Smooth muscle cell (in vitro differentiated cells): Measurements from ENCODE around the gene TMEM109. TPM values are rescaled to one million over a fixed set of nuclear protein-coding genes. Genes with fewer than 3 reads are reported as not detected.

Experiments
- DNase-seq: peaks from one replicate; lab custom pipeline; 2025; ENCODE audit not compliant: unreplicated experiment; lab: John Stamatoyannopoulos, UW
- H2AFZ ChIP-seq: fragments of 200-600 bp; sonication (generic); 2 replicates; pipeline ENCODE4 v1.6.0; 2016; ENCODE audit warnings: antibody characterized with exemption, low read depth, mild to moderate bottlenecking
- H3F3A ChIP-seq: fragments of 200-600 bp; sonication (generic); 2 replicates; pipeline ENCODE4 v1.6.0; 2017; ENCODE audit warnings: antibody characterized with exemption, low read depth
- H3K27ac ChIP-seq: fragments of 200-600 bp; sonication (generic); 2 replicates; pipeline ENCODE4 v1.5.1; 2016; ENCODE audit warnings: low read depth, mild to moderate bottlenecking
- H3K27me3 ChIP-seq: fragments of 200-600 bp; sonication (generic); 2 replicates; pipeline ENCODE4 v1.6.1; 2016; ENCODE audit warnings: low read depth, mild to moderate bottlenecking
- H3K36me3 ChIP-seq: fragments of 200-600 bp; sonication (generic); 2 replicates; pipeline ENCODE4 v1.5.1; 2016; ENCODE audit warnings: low read depth
- H3K4me1 ChIP-seq: fragments of 200-600 bp; sonication (generic); 2 replicates; pipeline ENCODE4 v1.5.1; 2016; ENCODE audit warnings: low read depth
- H3K4me2 ChIP-seq: fragments of 200-600 bp; sonication (generic); 2 replicates; pipeline ENCODE4 v1.6.0; 2016; ENCODE audit warnings: mild to moderate bottlenecking
- H3K4me3 ChIP-seq: fragments of 200-600 bp; sonication (generic); 2 replicates; pipeline ENCODE4 v1.5.1; 2016; ENCODE audit warnings: mild to moderate bottlenecking
- H3K79me2 ChIP-seq: fragments of 200-600 bp; sonication (generic); 2 replicates; pipeline ENCODE4 v1.6.0; 2016; ENCODE audit warnings: low read depth, mild to moderate bottlenecking
- H3K9ac ChIP-seq: fragments of 200-600 bp; sonication (generic); 2 replicates; pipeline ENCODE4 v1.6.0; 2016; ENCODE audit warnings: low read depth
- H3K9me3 ChIP-seq: fragments of 200-600 bp; sonication (generic); replicated peaks from 2 replicates; pipeline ENCODE4 v1.5.1; 2016; ENCODE audit warnings: low read depth
- H4K20me1 ChIP-seq: fragments of 200-600 bp; sonication (generic); 2 replicates; pipeline ENCODE4 v1.6.0; 2016; ENCODE audit warnings: low read depth
- CTCF ChIP-seq: fragments of 200-600 bp; sonication (generic); IDR thresholded peaks from 2 replicates; pipeline ENCODE4 v1.5.1; 2017; ENCODE audit warnings: borderline replicate concordance, mild to moderate bottlenecking, antibody characterized with exemption; ENCODE audit not compliant: insufficient read depth, poor library complexity, severe bottlenecking
- WGBS: methylation state at CpG from one replicate; pipeline ENCODE4 v1.1.7; 2016; ENCODE audit warnings: low lambda C conversion rate; 5-methylcytosine and 5-hydroxymethylcytosine counted together
- polyA plus RNA-seq: library from polyadenylated mRNA; unstranded; fragments of >200 nt; fragmentation: Nextera tagmentation; extraction: Ambion mirVana; gene quantifications from 2 replicates; pipeline ENCODE4 v1.2.1, GENCODE V29; 2016
- total RNA-seq: library from RNA; depleted of rRNA; stranded (reverse); fragments of >200 nt; gene quantifications from 2 replicates; pipeline ENCODE4 v1.2.3, GENCODE V29; 2014

Gene TMEM109
- total and polyA plus RNA-seq, 2 experiments from 2014 or later: 19.8 to 107 TPM

GRCh38 chr11:60891103-60891741, 22.7 kb upstream of the TMEM109 start:
- H3K4me1 ChIP-seq: no peaks in the 10 kb centered on the region
- WGBS: 90% methylated on average over 7 of the region's 7 CpGs
- H4K20me1 ChIP-seq: no peaks in the 10 kb centered on the region
- H3K9me3 ChIP-seq: no peaks in the 10 kb centered on the region
- H3F3A ChIP-seq: no peaks in the 10 kb centered on the region
- H3K27me3 ChIP-seq: no peaks in the 10 kb centered on the region
- H3K79me2 ChIP-seq: no peaks in the 10 kb centered on the region
- H3K27ac ChIP-seq: no peak overlapping the region
- H3K4me3 ChIP-seq: no peak overlapping the region
- H2AFZ ChIP-seq: no peak overlapping the region
- no peak for TF ChIP-seq CTCF
- no peak for DNase-seq
- no peak overlapping the region for H3K4me2 ChIP-seq
- no peak overlapping the region for H3K9ac ChIP-seq
- peaks cover 10% of the 10 kb centered on the region for H3K36me3 ChIP-seq

GRCh38 chr11:60895687-60896086, 18.3 kb upstream of the TMEM109 start:
- Histone ChIP-seq H3K27ac (no peak overlapping the region), H4K20me1 (peaks cover 4% of the 10 kb centered on the region), H3K27me3 (no peaks in the 10 kb centered on the region), H3K36me3 (peaks cover 25% of the 10 kb centered on the region), H3K4me2 (no peak overlapping the region), H3K4me1 (no peaks in the 10 kb centered on the region), H2AFZ (no peak overlapping the region), H3K4me3 (no peak overlapping the region), H3K9ac (no peak overlapping the region), H3F3A (peaks cover 3% of the 10 kb centered on the region), H3K9me3 (no peaks in the 10 kb centered on the region), H3K79me2 (no peaks in the 10 kb centered on the region)
- no peak for DNase-seq
- WGBS: 95% methylated on average over 5 of the region's 5 CpGs
- no peak for TF ChIP-seq CTCF

- Histone ChIP-seq H3F3A (peaks cover 8% of the 10 kb centered on the region), H3K4me1 (no peaks in the 10 kb centered on the region), H3K9ac (no peak overlapping the region), H3K27me3 (no peaks in the 10 kb centered on the region), H3K9me3 (no peaks in the 10 kb centered on the region), H3K27ac (no peak overlapping the region), H2AFZ (no peak overlapping the region), H3K79me2 (no peaks in the 10 kb centered on the region), H3K4me2 (no peak overlapping the region), H3K4me3 (no peak overlapping the region), H4K20me1 (peaks cover 9% of the 10 kb centered on the region), H3K36me3 (peaks cover 25% of the 10 kb centered on the region)
- WGBS: 98% methylated on average over 4 of the region's 4 CpGs
- no peak for TF ChIP-seq CTCF
- DNase-seq: no peak
These were observed 16.5 kb upstream of the TMEM109 start for GRCh38 chr11:60897496-60897895.
